K562 treated with DMSO at 1 percent for 24 hours (cell line): ENCODE results near the gene NKAP. TPM values are rescaled to one million over a fixed set of nuclear protein-coding genes. Genes with fewer than 3 reads are reported as not detected.

Experiments
- total RNA-seq: library from RNA; unstranded; fragments of 300-600 nt; gene quantifications from 2 replicates; pipeline ENCODE4 v1.2.3, GENCODE V29; 2022; ENCODE audit warnings: low read depth; ENCODE audit not compliant: insufficient read depth

NKAP gene
- 12.5 and 12.9 TPM in 2 replicates for total RNA-seq

DNA sequence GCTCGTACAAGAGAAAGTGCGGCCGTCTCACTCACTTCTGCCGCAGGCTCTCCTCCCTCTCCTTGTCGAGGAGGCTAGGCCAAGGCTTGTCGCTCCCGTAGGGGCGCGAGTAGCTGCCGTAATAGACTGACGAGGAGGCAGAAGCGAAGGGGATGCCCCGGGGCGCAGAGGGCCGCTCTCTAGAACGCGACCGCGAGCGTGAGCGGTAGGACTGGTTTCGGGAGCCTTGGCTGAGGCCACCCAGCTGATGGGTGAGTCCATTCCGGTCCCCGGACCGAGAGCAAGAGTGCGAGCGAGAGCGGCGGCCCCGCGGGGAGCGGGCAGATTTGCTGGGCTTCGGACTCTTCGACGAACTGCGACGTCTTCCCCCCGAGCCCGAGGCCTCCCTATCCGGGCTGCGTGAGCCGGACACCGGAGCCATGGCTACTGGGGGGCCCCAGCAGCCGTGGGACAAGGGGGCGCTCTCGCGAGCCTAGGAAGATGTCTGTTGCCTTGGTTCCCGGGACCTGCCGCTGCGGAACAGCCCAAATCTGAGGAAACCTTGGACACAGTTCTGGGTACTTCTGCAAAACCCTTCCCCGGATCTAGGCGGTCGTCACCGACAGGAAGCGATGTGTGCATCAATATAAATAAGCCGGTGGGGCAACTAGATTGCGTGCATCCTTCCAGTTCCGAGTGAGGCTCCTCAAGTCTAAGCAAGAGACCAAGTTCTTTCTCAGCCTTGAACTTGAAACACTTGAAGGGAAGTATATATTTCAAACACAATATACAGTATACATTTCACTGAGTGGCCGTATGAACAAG lies at the start of gene NKAP:
Gene NKAP, minus strand, starts transcription at position 567 of the 804 bp plus-strand sequence. Its CDS starts 146 bp downstream, at position 421.

DNA sequence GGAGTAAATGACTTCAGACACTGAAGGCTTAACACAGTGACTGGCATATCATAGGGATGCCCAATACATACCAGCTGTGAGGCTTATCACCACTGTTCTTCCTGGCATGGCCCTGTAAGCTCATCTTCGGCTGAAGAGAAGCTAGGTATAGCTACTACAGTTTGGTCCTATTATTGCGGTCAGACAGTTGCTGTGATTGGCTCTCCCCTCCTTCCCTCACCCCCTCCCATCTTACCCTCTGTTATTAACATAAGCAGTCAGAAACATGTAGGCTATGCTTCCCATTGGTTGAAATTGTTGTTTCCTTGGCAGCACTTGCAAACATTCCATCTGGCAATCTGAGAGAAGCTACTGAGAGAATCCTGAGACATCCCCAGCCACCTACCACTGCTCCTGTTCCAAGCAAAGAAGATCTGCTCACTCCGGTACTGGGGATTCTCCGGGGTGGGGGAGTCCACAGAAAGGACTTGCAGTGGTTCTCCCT lies 47.7 kb downstream of the NKAP start, which contains the start of gene AKAP14:
Gene AKAP14, plus strand, starts transcription at position 51 of the 484 bp plus-strand sequence. CDS start 7,331 bp downstream, outside the sequence.

DNA sequence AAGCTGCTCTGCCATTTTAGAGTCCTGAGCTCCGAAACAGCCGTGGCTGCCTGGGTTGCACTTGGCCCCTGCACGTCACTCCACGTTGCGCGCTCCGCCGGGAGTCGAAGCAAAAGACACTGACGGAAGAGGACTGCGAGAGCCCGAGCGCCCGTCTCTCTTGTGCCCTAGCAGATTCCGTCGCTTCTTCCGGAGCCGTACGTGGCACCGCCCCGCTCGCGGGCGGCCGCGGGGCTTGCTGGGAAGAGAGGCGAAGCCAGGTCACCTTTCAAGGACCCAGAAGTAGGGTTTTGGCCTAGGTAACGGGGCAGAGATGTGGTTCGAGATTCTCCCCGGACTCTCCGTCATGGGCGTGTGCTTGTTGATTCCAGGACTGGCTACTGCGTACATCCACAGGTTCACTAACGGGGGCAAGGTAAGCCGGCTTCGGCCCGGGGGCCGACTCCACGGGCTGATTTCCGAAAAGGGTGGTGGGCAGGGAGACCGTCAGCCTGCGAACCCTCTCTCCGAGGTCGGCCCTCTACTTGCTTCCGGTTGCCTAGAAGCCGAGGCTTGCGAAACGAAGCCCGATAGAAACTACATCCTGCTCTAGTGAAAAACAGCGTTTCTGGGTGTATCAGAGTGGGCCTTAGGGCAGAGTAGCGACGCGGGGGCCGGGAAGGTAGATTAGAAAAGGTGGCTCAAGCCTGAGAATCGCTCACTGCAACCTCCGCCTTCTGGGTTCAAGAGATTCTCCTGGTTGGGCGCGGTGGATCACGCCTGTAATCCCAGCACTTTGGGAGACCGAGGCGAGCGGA lies 71.8 kb downstream of the NKAP start, which contains the start of the genes NDUFA1 and RNF113A:
Gene NDUFA1, plus strand, starts transcription at position 234 of the 797 bp plus-strand sequence. Its CDS starts 80 bp downstream, at position 314.
Gene RNF113A, minus strand, starts transcription at position 135 of the 797 bp plus-strand sequence. Its CDS starts 120 bp downstream, at position 15.

Other genes starting within 250 kb of the NKAP start
- 0.59 and 0.89 TPM in 2 replicates for gene SOWAHD, start 185.2 kb downstream of the NKAP start, total RNA-seq
- 3,545 and 3,652 TPM in 2 replicates for gene RPL39, start 152.1 kb downstream of the NKAP start, total RNA-seq
- gene UPF3B, start 90.8 kb downstream of the NKAP start, total RNA-seq = 28.2 and 32.4 TPM in 2 replicates
- 56.5 and 57.4 TPM in 2 replicates for gene RNF113A, start 72.0 kb downstream of the NKAP start, total RNA-seq
- 87.3 and 91.6 TPM in 2 replicates for gene NDUFA1, start 71.9 kb downstream of the NKAP start, total RNA-seq
- gene AKAP14, start 47.9 kb downstream of the NKAP start, total RNA-seq = not detected in 2 replicates
- gene RHOXF2B, start 133.9 kb upstream of the NKAP start, total RNA-seq = 4.8 TPM in 2 replicates
- gene RHOXF1, start 172.2 kb upstream of the NKAP start, total RNA-seq = not detected in 2 replicates
- gene RHOXF2, start 214.9 kb upstream of the NKAP start, total RNA-seq = 113 and 116 TPM in 2 replicates